Stomach smooth muscle (tissue), 2 donors: Measurements from ENCODE around the gene MFN1.

Experiments used
- H3K27ac ChIP-seq: one replicate; pipeline ENCODE4 v1.7.0; 2013; ENCODE audit warnings: mild to moderate bottlenecking, low read length, inconsistent platforms
- H3K27me3 ChIP-seq, 2 donors: one replicate each; pipeline ENCODE4 v1.7.0; 2013; ENCODE audit warnings: low read length in 2 of 2; ENCODE audit not compliant: insufficient read depth in 2 of 2, control insufficient read depth in 1 of 2
- H3K36me3 ChIP-seq, 2 donors: one replicate each; pipeline ENCODE4 v1.7.0; 2013; ENCODE audit warnings: low read length in 2 of 2; ENCODE audit not compliant: control insufficient read depth in 2 of 2, insufficient read depth in 2 of 2
- H3K4me1 ChIP-seq: one replicate; pipeline ENCODE4 v1.7.0; 2013; ENCODE audit warnings: low read length; ENCODE audit not compliant: control insufficient read depth, insufficient read depth
- H3K4me3 ChIP-seq, 2 donors: one replicate each; pipeline ENCODE4 v1.7.0; 2013; ENCODE audit warnings: low read length in 2 of 2
- H3K9ac ChIP-seq, 2 donors: one replicate each; pipeline ENCODE4 v1.7.0; 2013; ENCODE audit warnings: low read length in 2 of 2, mild to moderate bottlenecking in 1 of 2
- H3K9me3 ChIP-seq, 2 donors: one replicate each; pipeline ENCODE4 v1.7.0; 2013; ENCODE audit warnings: low read length in 2 of 2; ENCODE audit not compliant: control insufficient read depth in 2 of 2
- donor health status: healthy.
- donor health status: Pancreatic carcinoma.

The MFN1 gene

DNA sequence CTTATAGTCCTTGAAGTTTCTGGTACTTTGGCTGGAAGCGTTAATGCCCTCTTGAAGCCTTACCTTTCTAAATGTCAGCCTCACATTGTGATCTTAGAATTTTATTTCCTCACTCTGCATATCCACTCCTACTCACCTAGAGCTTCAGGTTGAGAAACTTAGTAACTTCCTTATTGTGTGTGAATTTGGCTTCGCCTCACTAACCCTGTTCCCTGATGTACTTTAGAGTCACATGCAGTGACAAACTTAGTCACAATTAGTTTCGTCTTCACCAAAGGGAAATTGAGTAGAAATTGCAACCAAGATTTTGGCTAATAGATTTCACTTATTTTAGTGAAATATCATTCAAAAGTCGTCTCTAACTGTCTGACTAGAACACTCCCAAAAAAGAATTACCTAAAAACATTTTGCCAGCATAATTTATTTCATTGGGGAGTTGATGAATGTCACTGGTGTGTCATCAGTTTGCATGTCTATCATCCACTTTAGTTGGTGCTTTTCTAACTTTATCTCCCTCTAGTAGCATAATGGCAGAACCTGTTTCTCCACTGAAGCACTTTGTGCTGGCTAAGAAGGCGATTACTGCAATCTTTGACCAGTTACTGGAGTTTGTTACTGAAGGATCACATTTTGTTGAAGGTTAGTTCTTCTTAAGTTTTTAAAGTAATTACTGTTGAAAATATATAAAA, 960 bp downstream of the MFN1 start:
- Histone ChIP-seq H3K9ac (peak overlapping the region; percentile 55 to 81), H3K27ac (no peak overlapping the region), H3K27me3 (no peaks in the 10 kb centered on the region), H3K9me3 (no peaks in the 10 kb centered on the region), H3K4me1 (peaks cover 2% of the 10 kb centered on the region), H3K4me3 (peak overlapping the region; percentile 92), H3K36me3 (peaks cover 5 to 8% of the 10 kb centered on the region in 2 donors)

- no peaks in the 10 kb centered on the region for H3K9me3 ChIP-seq
- no peaks in the 10 kb centered on the region for H3K27me3 ChIP-seq
- no peak overlapping the region for H3K4me3 ChIP-seq
- H3K27ac ChIP-seq, result no peak overlapping the region
- H3K36me3 ChIP-seq, result peaks cover 26 to 47% of the 10 kb centered on the region in 2 donors
- H3K9ac ChIP-seq, result no peak overlapping the region
- no peaks in the 10 kb centered on the region for H3K4me1 ChIP-seq
These were observed 8.5 kb downstream of the MFN1 start for GRCh38 chr3:179355996-179356395.

DNA sequence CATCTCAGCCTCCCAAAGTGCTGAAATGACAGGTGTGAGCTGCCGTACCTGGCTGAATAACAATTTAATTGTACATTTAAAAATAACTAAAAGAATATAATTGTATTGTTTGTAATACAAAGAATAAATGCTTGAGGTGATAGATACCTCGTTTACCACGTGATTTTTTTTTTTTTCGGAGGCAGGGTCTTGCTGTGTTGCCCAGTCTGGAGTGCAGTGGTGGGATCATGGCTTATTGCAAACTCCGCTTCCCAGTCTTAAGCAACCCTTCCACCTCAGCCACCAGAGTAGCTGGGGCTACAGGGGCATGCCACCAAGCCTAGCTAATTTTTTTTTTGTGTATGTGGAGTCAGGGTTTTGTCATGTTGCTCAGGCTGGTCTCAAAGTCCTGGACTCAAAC, 15.8 kb downstream of the MFN1 start:
- H3K4me3 ChIP-seq, result no peak overlapping the region
- H3K9me3 ChIP-seq, result no peaks in the 10 kb centered on the region
- no peaks in the 10 kb centered on the region for H3K4me1 ChIP-seq
- no peak overlapping the region for H3K27ac ChIP-seq
- H3K27me3 ChIP-seq, result no peaks in the 10 kb centered on the region
- H3K9ac ChIP-seq, result no peak overlapping the region
- peaks cover 21 to 37% of the 10 kb centered on the region in 2 donors for H3K36me3 ChIP-seq

GRCh38 chr3:179369621-179370020, 22.1 kb downstream of the MFN1 start:
- H3K4me3 ChIP-seq, result no peak overlapping the region
- no peak overlapping the region for H3K27ac ChIP-seq
- H3K9ac ChIP-seq, result no peak overlapping the region
- H3K9me3 ChIP-seq, result no peaks in the 10 kb centered on the region
- H3K36me3 ChIP-seq, result peaks cover 9 to 12% of the 10 kb centered on the region in 2 donors
- H3K27me3 ChIP-seq, result no peaks in the 10 kb centered on the region
- no peaks in the 10 kb centered on the region for H3K4me1 ChIP-seq

DNA sequence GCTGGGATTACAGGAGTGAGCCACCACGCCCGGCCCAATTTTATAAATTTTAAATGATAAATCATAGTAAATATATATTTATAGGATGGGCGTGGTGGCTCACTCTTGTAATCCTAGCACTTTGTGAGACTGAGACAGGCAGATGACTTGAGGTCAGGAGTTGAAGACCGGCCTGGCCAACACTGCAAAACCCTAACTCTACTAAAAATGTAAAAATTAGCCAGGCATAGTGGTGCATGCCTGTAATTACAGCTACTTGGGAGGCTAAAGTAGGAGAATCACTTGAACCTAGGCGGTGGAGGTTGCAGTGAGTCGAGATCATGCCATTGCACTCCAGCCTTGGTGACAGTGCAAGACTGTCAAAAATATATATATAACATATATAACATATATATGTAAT, 26.4 kb downstream of the MFN1 start:
- Histone ChIP-seq H3K27me3 (no peaks in the 10 kb centered on the region), H3K36me3 (peaks cover 2 to 13% of the 10 kb centered on the region in 2 donors), H3K27ac (no peak overlapping the region), H3K4me3 (no peak overlapping the region), H3K4me1 (no peaks in the 10 kb centered on the region), H3K9me3 (no peaks in the 10 kb centered on the region), H3K9ac (no peak overlapping the region)

DNA sequence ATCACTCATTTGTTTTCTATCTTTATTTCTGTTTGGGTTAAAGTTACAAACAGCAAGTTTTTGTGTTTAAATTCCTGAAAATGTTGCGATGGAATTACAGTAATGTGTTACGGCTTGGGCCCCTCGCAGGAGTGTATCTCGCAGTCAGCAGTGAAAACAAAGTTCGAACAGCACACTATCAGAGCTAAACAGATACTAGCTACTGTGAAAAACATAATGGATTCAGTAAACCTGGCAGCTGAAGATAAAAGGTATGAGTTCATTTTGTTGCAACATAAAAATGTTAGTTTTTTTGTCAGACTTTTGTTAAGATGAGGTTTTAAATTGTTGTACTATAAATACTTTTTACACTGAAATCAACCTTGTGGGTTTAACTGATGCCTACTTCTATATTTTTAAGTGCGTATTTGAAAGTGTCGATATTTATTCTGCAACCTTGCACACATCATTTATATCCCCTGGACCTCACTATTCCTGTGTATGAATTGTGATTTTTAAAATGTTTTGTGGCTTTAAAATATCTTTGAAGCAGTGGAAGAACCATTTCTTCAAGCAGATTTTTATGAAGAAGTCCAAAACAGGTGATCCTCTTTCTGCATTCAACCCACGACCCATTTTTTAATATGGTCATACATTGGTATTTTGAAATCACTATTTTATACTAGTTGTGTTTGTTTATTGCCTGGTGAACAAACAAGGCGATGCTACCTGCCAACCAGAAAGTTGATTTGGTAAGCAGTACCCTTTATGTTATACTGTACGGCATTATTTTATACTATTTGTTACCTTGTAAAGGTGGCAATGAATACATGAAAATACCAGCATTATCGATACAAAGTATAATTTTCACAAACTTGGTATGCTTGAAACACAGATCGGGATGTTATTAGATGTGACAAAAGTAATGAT, 27.8 kb downstream of the MFN1 start:
- Histone ChIP-seq H3K27me3 (no peaks in the 10 kb centered on the region), H3K36me3 (peaks cover 2 to 13% of the 10 kb centered on the region in 2 donors), H3K9me3 (no peaks in the 10 kb centered on the region), H3K4me3 (no peak overlapping the region), H3K4me1 (no peaks in the 10 kb centered on the region), H3K27ac (no peak overlapping the region), H3K9ac (no peak overlapping the region)

DNA sequence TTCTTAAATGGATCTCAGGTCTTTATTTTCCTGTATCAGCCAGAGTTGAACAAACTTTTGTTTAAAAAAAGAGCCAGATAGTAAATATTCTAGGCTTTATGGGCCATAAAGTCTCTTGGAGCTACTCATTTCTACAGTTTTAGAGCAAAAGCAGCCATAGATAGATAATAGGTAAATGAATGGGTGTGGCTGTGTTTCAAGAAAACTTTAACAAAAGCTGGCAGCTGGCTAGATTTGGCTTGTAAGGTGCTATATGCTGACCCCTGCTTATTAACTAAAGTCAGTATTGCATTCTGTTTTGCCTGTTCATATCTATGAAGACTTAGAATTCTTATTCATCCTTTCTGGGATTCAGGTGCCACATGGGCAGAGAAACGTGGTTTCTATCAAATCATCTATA, 29.0 kb downstream of the MFN1 start:
- H3K27ac ChIP-seq, result no peak overlapping the region
- H3K27me3 ChIP-seq, result no peaks in the 10 kb centered on the region
- H3K9me3 ChIP-seq, result no peaks in the 10 kb centered on the region
- no peak overlapping the region for H3K9ac ChIP-seq
- H3K4me1 ChIP-seq, result no peaks in the 10 kb centered on the region
- H3K4me3 ChIP-seq, result no peak overlapping the region
- H3K36me3 ChIP-seq, result peaks cover 4 to 17% of the 10 kb centered on the region in 2 donors

DNA sequence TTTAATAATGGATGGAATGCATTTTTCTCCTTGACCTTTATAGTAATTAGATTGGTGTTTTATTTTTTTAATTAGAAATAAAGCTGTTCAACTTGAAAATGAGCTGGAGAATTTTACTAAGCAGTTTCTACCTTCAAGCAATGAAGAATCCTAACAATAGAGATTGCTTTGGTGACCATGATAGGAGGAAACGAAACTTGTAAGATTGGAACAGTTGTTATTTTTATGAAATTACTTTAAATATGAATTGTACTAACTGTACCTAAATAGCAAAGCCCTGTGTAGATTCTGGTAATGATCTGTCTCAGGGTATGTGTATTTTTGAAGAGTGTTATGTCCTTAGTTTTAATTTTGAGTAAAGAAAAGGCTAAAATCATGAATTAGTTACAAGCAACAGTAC, 44.4 kb downstream of the MFN1 start:
- Histone ChIP-seq H3K4me3 (no peak overlapping the region), H3K4me1 (no peaks in the 10 kb centered on the region), H3K9ac (no peak overlapping the region), H3K27me3 (no peaks in the 10 kb centered on the region), H3K27ac (no peak overlapping the region), H3K36me3 (peaks cover 10 to 19% of the 10 kb centered on the region in 2 donors), H3K9me3 (no peaks in the 10 kb centered on the region)

GRCh38 chr3:179398574-179399231, 51.2 kb downstream of the MFN1 start:
- Histone ChIP-seq H3K9me3 (no peaks in the 10 kb centered on the region), H3K36me3 (peaks cover 4 to 25% of the 10 kb centered on the region in 2 donors), H3K4me1 (no peaks in the 10 kb centered on the region), H3K27ac (no peak overlapping the region), H3K27me3 (no peaks in the 10 kb centered on the region), H3K9ac (no peak overlapping the region), H3K4me3 (no peak overlapping the region)

GRCh38 chr3:179401561-179401960, 54.1 kb downstream of the MFN1 start:
- peaks cover 5 to 20% of the 10 kb centered on the region in 2 donors for H3K36me3 ChIP-seq
- no peaks in the 10 kb centered on the region for H3K9me3 ChIP-seq
- no peak overlapping the region for H3K27ac ChIP-seq
- no peaks in the 10 kb centered on the region for H3K27me3 ChIP-seq
- H3K4me3 ChIP-seq, result no peak overlapping the region
- H3K9ac ChIP-seq, result no peak overlapping the region
- no peaks in the 10 kb centered on the region for H3K4me1 ChIP-seq
